GM19023 (cell line): ENCODE data around the gene TRIM71.
A peak's percentile ranks its signal among the peaks of the same experiment; 100 is the strongest.

ENCODE experiments used
- ATAC-seq: cut with Tn5 transposase; IDR thresholded peaks from one replicate; pipeline ENCODE4 v1.9.1; 2021; ENCODE audit warnings: mild to moderate bottlenecking, moderate library complexity; ENCODE audit not compliant: unreplicated experiment

TRIM71 gene

DNA sequence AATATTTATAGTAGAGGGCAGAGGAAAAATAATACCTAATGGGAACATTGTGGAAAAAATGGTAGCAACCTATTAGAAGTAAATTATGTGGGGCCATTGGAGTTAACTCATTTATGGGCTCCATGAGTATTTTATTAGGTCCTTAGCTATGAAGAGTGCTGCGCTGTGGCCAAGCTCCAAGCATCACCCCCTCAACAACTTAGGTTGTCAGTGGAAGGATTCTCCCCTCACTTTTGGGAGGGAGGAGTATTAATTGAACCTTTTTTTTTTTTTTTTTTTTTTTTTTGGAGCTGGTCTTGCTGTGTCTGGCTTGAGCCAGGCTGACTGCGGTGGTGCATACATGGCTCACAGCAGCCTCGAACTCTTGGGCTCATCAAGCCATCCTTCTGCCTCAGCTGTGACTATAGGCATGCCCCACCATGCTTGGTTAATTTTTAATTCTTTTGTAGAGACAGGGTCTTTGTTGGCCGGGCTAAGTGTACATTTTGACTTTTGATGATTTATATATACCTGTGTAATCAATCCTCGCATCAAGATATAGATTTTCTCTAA is 45.2 kb downstream of the TRIM71 start:
- no peak for ATAC-seq

DNA sequence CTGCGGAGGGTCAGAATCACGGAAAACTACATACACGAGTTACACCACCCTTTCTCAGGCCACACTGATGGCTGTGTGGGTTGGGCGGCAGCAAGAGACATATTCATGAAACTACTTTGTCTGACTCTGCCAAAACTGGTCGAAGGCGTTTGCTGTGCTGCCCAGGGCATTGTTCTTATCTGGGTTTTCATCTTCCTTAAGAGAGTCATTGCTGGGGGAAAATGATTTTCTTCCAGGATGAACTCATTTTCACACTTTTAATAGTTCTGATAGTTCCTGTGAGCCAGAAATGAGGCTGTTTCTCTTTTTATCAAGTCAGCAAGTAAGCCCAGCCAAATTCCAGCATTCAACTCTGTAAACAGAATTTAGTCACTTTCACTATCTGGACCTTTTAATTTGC is 47.6 kb downstream of the TRIM71 start:
- no peak for ATAC-seq

DNA sequence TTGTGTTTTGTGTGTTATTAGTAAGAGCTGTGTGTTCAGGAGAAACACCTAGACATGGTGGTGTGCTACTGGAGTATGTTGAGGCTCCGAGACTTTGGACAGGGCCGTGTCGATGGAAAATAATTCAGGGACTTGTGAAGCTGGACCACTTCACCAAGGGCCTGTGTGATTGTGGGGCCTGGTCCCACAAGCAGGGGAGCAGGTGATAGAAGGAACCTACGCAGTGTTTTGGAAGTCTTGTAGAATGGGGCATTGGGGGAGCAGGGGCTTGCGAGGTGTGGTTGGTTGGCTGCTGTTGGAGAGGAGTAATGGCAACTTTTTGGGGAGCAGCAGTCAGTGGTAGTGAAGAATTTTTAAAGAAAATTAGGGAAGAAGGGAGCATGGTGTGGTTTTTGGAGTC is 48.7 kb downstream of the TRIM71 start:
- ATAC-seq = no peak

DNA sequence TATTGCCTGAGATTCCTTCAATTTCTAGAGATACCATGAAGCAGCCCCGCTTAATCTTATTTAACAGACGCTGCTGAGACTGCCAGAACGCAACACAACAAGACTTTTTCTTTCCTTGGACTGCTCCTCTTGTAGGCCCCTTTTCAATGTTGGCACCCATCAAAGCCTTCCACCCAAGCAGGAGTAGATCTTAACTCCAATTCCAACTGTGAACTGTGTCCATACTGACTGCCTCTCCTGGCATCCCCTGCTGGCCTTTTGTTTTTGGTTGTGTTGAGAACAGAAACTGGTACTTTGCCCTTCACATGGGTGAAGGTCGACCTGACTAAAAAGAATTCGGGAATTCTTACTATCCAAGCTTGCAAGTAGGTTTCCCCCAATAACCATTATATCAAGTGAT is 50.2 kb downstream of the TRIM71 start:
- ATAC-seq = no peak

DNA sequence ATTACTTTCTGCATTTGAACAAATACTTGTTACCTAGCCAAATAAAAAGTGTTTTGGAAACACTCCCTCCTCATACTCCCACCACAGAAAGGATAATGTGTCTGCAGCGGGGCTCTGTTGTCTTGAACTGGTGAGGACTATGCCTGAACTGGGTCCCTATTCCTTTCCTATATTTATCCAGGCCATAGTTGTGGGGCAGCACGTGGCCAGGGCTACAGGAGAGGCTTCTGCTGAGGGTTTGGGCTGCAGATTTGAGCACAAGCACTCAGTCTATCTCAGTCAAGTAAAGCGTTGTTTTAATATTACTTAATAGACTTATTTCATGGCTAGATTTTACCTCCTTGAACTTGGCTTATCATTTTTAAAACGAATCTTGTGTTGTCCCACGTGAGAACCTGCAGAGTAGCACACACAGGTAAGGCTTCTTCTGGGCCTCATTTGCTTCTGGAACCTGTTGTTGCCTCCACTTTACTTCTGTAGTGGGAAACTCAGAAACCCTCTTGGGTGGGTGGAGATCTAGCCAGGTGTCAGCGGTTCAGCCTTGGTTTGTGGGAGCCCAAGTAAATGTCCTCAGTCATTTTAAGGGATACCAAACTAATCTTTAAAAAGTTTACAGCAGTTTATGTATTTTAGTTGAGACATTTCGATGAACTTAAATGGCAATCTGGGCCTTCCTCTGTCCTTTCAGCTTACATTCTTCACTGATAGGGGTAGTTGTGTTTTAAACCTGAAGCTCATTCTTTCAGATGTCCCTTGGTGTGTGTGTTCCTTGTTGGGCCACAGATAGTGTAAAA is 51.1 kb downstream of the TRIM71 start:
- ATAC-seq = no peak

DNA sequence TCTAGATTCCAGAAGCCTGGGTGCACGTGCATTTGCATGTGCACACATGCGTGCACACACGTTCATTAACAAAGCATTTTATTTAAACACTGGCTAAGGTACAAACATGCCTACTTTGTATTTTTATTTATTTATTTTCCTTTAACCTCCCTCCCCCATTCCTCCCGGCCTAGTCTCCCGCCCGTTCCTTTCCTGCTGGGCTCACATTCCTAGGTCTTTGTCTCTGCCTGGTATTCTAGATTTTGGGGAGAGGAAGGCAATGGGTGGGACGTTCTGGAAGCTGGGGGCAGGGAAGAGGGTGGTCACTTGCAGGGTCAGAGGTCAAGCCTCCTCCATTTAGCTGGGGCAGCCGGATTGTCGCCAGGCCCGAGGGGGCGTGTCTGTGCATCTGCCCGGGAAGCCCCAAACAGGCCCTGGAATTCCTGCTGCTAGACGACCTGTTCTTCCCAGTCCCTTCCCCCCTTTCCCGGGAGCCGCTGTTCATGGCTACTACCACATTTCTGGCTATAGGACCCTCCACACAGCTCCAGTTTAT is 51.8 kb downstream of the TRIM71 start:
- no peak for ATAC-seq

DNA sequence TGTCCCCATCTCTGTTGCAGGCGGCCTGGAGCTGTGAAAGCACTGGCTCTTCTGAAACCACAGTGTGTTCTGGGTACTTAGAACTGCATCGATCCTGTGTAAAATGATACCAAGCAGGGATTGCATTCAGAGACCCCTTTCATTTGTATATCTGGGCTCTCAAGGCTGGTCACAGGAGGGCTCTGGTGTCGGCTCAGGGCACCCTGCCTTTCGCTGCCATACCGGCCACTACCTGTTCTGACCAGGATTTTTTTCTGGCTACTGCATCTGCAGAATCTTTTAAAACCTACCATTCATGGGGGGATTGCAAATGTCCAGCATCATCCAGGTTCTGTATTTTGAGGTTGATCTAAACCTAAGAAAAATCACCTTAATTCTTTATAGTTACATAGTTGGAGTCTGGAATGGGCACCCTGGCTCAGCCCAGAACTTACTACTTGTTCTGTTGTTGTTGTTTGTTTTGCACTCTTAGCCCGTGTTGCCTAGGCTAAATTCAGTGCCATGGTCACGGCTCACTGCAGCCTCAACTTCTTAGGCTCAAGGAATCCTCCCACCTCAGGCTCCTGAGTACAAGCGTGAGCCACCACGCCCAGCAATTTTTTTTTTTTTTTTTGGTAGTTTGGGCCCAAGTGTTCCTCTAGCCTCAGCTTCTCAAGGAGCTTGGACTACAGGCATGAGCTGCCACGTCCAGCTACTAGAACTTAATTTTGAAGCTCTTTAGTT is 52.7 kb downstream of the TRIM71 start:
- no peak for ATAC-seq

DNA sequence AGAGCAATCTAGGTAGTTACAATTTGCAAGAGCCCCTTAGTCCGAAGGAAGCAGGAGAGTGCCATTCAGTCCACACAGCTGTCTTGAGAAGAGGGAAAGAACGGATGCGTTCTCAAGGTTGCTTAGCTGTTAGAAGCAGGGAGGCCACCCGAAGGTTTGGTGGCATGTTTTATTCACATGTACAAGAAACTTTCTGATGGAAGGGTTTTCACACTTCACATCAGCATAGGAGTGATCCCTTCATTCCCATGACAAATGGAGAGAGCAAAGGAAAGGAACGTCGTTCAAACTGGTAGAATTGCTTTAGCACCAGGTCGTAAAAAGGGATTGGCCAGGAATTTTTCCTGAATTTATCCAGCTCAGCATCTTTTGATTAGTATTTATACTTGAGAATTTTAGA is 53.5 kb downstream of the TRIM71 start:
- no peak for ATAC-seq

DNA sequence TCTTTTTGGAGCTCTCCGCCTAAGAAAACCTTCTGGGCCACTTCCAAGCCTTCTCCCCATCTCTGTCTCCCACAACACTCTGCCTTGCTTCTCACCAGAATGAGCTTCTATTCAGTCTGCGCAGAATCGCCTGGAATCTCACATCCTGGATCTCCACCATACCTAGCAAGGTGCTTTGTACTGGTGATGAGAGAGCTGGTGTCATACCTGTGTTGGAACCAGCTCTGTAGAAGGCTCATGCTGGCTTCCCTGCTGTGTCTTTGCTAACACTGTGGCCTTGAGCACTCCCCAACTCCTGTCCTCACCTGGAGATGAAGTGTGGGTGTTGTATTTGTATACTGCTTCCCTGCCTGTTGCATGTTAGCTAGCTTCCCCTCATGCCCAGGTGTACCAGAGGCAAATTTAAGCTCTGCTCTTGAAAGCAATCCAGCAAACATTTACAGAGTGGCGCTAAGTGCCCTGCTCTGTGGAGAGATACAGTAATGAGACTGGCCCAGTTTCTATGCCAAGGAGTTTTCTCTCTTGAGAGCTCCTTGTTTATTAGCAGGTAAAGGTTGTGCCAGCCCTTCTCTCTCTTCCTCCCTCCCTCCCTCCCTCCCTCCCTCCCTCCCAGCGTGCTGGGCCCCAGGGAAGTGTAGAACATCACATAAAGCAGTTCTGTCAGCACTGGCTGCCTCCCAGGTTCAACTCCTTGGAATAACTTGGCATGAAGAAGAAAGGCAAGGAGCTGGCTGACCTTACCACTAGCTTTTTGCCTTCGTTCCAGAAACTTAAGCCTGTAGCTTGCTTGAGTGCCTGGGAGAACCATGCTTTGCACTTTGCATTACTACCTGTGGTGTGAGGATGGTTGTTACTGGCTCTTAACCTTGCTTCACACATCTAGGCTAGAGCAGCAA is 54.9 kb downstream of the TRIM71 start:
- ATAC-seq = no peak

DNA sequence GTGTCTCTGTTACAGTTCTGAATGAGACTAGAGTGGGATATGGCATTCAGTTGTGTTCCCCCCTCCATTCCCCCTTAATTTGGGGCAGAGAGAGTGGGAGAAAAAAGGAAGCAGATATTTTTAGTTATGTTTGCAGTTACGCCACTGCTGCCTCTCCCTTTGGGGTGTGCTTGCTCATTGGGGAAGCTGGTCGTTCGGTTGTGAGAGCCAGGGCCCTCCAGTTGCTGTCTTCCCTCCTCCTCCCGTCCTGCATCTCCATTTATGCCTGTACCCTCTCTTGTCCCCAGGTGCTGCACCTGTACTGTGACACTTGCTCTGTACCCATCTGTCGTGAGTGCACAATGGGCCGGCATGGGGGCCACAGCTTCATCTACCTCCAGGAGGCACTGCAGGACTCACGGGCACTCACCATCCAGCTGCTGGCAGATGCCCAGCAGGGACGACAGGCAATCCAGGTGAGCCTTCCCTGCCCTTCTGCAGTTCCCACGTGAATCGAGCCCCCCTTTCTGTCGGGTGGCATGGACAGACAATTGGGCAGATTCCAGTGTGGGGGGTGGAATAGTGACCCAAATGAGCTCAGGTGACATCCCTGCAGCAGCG is 55.8 kb downstream of the TRIM71 start:
- ATAC-seq = no peak

DNA sequence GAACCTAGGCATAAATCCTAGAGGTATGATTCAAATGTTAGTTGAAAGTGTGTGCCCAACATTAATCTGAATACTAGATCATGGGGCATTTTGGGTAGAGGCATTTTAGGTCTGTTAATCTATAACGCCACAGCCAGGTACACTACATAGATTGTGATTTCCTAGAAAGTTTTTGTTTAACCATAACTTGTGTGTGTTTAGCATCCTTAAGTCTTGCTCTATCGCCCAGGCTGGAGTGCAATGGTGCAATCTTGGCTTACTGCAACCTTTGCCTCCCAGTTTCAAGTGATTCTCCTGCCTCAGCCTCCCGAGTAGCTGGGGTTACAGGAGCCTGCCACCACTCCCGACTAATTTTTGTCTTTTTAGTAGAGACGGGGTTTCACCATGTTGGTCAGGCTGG is 59.1 kb downstream of the TRIM71 start:
- ATAC-seq = no peak

DNA sequence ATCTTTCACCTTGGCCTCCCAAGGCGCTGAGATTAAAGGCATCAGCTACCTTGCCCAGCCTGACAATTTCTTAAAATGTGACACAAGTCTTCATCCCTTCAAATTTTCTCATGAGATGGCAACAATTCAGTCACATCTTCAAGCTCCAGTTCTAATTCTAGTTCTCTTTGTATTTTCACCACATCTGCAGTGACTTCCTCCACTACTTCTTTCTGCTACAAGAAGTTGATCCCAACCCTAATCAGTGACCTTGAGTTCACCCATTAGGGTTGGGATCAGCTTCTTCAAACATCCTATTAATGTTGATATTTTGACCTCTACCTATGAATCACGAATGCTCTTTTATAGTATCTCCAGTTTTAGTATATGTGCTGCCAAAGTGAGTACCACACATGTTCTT is 59.8 kb downstream of the TRIM71 start:
- ATAC-seq = no peak

DNA sequence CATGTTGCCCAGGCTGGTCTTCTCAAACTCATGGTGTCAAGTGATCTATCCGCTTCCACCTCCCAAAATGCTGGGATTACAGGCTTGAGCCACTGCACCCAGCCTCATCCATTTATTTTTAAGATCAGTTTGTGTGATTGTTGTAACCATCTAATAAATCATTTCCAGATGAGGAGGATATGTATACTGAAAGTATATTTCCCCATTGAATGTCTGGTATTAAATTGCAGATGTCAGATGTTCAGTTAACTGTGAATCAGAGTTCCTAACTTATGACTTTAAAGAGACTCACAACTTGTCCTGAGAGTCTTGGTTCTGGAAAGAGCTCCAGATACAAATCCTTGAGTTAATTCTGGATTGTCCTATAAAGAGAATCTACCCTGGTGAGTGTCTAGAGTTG is 62.4 kb downstream of the TRIM71 start:
- no peak for ATAC-seq

DNA sequence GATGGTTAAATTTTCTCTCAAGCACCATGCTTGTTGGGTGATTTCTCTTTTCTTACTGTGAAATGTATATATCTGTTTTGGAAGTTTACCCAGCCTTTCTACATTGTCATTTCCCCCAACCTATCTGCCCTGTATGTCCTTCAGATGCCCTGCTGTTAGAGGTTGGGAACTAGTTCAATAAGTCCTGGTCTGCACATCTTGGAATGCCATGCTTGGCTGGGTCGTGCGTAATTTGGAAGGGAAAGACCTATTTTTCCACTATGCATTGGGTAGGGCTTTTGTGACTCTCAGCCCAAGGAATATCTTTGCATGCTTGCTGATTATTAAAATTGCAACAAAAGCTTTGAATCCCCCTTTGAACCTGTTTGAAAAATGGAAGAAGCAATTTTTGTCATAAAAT is 63.8 kb downstream of the TRIM71 start:
- ATAC-seq = no peak

DNA sequence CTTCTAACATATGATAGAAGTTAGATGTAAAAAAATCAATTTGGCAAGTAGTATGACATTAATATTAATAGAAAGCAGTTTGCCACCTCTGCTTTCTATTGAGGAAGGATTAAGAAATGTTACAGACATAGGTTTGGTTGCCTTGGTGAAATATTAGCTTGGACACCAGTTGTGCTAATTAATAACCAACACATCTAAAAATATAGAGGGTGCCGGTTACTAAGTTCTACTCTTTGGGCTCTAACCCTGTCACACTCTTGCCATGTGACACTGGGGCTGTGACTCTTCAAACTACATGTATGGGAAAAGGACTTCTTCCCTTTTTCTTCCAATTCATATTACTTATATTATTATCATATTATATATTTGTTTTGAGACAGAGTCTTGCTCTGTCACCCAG is 64.4 kb downstream of the TRIM71 start:
- ATAC-seq = no peak

DNA sequence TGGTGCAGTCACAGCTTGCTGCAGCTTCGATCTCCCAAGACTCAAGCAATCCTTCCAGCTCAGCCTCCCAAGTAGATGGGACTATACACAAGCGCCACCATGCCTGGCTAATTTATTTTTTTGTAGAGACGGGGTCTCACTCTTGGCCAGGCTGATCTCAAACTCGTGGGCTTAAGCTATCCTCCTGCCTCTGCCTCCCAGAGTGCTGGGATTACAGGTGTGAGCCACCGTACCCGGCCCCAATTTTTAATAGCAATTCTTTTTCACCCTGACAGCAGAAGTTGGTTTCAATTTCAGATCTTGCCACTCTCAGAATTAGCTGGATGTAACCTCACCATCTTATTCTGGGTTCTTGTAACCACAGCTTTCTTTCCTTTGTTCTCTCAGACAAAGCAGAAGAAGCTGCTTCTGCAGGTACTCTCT is 64.8 kb downstream of the TRIM71 start:
- peak; percentile 86 for ATAC-seq

DNA sequence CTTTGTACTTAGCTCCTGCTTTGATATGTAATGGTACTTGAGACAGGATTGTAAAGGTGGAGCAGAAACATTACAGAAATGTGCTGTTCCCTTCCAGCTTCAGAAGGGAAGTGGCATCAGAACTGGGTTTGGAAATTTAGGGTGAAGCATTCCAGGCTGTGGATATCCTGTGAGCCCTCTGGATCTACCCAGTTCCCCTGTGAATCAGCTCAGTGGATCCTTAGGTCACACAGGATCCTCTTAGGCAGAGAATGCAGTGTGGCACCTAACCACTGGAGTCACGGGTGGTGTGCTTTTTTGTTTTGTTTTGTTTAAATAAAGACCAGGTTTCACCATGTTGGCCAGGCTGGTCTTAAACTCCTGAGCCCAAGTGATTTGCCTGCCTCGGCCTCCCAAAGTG is 66.0 kb downstream of the TRIM71 start:
- no peak for ATAC-seq

DNA sequence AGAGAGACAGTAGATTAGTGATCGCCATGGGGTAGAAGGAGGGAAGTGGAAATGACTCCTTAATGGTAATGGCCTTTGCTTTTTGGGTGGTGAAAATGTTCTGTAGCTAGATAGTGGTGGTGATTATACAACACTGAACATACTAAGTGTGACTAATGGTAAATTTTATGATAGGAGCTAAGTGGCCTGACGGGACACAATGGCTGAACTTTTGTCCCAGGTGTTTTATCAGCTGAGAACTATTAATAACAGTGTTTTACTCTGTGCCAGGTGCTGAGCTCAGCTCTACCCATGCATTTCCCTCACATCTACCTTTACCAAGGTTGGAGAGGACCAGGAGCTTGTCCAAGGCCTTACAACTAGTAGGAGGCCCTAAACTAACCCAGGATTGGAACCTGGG is 66.8 kb downstream of the TRIM71 start:
- no peak for ATAC-seq

DNA sequence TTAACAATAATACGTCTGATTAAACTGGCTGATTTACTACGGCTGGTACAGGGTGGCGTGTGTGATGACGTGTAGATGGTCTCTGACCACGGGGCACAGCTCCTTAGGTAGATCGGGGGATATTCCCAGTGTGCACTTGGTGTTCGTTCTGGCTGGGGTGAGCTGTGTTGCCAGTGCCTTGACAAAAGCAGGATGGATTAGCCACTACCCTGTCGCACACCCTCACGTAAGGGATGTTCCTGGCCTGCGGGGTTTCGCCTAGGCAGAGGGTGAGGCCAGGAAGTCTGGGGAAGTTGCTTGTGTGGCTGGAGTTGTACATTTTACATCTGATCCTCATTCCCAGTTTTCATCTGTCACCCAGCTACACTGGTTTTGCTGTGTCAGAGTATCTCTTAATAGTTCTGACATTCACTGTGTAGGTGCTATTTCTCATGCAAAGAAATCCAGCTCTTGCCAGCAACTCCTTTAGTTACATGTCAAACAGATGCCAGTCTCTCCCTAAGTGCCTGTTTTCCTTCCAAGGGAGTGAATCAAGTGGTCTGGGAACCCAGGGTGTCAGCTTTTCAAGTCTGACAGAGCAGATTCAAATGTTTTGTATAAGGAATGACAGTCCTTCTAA is 67.6 kb downstream of the TRIM71 start:
- no peak for ATAC-seq

DNA sequence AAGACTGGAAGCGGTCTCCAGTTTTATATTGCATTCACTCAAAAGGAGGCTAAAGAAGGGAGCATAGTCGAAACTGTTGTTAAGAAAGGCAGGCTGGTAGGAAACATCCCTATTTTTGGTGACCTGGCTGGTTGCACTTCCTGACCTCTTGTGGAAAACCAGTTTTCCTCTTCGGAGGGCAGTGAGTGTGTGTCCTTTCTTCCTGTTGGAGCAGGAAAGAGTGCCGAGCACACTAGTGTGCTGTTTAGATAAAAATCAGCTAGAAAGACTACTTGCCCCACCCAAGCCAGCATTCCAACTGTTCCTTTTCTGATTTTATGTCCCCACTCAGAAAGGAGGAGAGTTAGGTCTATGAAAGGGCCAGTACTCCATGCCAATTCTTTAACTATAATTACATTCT is 68.5 kb downstream of the TRIM71 start:
- no peak for ATAC-seq
